H1 (cell line): ENCODE results near the gene DRAM1. TPM values are rescaled to one million over a fixed set of nuclear protein-coding genes. Genes with fewer than 3 reads are reported as not detected.
A peak's percentile ranks its signal among the peaks of the same experiment; 100 is the strongest.

Experiments
- CTCF ChIA-PET: fragments of 300-600 bp; sonication (Branson Sonifier 250); formaldehyde crosslinking; loops from one replicate; lab custom pipeline; 2021; ENCODE audit not compliant: partially characterized antibody; lab: Charles Lee
- POLR2A ChIA-PET: fragments of 300-600 bp; sonication (Branson Sonifier 250); formaldehyde crosslinking; loops from one replicate; lab custom pipeline; 2021; ENCODE audit warnings: inconsistent platforms; ENCODE audit not compliant: partially characterized antibody; lab: Charles Lee
- DNase-seq, 2 experiments: peaks; one replicate each; pipeline versions ENCODE4 v3.0.0 to v3.0.0-alpha.2; 2010 to 2022; ENCODE audit warnings: low spot score in 2 of 2, low read depth in 1 of 2, mixed read lengths in 1 of 2
- FAIRE-seq: peaks from 2 replicates; lab custom pipeline; 2011; peaks lifted over from hg19 to GRCh38; lab: Jason Lieb, UNC
- H2AFZ ChIP-seq: 2 replicates; pipeline ENCODE4 v1.8.1; 2012; ENCODE audit warnings: low read length, inconsistent platforms
- H2AK5ac ChIP-seq: 2 replicates; pipeline ENCODE4 v1.6.1; 2013; ENCODE audit warnings: low read depth, low read length
- H2BK120ac ChIP-seq: replicated peaks from 2 replicates; pipeline ENCODE3; 2013; ENCODE audit warnings: low read depth, low read length, inconsistent platforms
- H2BK12ac ChIP-seq: 2 replicates; pipeline ENCODE4 v1.6.1; 2013; ENCODE audit warnings: low read depth, low read length
- H2BK15ac ChIP-seq: 2 replicates; pipeline ENCODE4 v1.6.1; 2013; ENCODE audit warnings: low read length
- H2BK20ac ChIP-seq: 2 replicates; pipeline ENCODE4 v1.6.1; 2013; ENCODE audit warnings: low read length
- H2BK5ac ChIP-seq: 2 replicates; pipeline ENCODE4 v1.6.1; 2013; ENCODE audit warnings: low read depth, low read length
- H3K14ac ChIP-seq: 2 replicates; pipeline ENCODE4 v1.6.1; 2013; ENCODE audit warnings: inconsistent platforms; ENCODE audit not compliant: insufficient read length
- H3K18ac ChIP-seq: 2 replicates; pipeline ENCODE4 v1.6.1; 2013; ENCODE audit warnings: low read length; ENCODE audit errors: extremely low read depth
- H3K23ac ChIP-seq: 2 replicates; pipeline ENCODE4 v1.6.1; 2013; ENCODE audit warnings: inconsistent platforms; ENCODE audit not compliant: insufficient read length
- H3K23me2 ChIP-seq: 2 replicates; pipeline ENCODE4 v1.6.1; 2013; ENCODE audit warnings: low read depth, low read length
- H3K27ac ChIP-seq: 2 replicates; pipeline ENCODE4 v1.6.1; 2011; ENCODE audit warnings: low read depth, low read length, inconsistent platforms
- H3K27me3 ChIP-seq, 4 experiments: replicated peaks in 1 of 4; 1 replicate in 1 of 4; 2 replicates in 3 of 4; pipeline versions ENCODE4 v1.6.1 to v1.8.1; 2011 to 2013; ENCODE audit warnings: low read length in 3 of 4, mild to moderate bottlenecking in 3 of 4, inconsistent platforms in 2 of 4, mixed read lengths in 2 of 4, moderate library complexity in 1 of 4; ENCODE audit not compliant: control insufficient read depth in 3 of 4, insufficient read depth in 3 of 4; ENCODE audit errors: extremely low read depth in 1 of 4
- H3K36me3 ChIP-seq, 4 experiments: 2 replicates each; pipeline versions ENCODE4 v1.6.1 to v1.8.1; 2011 to 2013; ENCODE audit warnings: mild to moderate bottlenecking in 4 of 4, low read length in 3 of 4, moderate library complexity in 2 of 4, control low read depth in 1 of 4, inconsistent platforms in 1 of 4; ENCODE audit not compliant: insufficient read depth in 4 of 4, control insufficient read depth in 2 of 4
- H3K4ac ChIP-seq: replicated peaks from 2 replicates; pipeline ENCODE3; 2013; ENCODE audit warnings: low read length, low read depth, mixed read lengths, inconsistent platforms; ENCODE audit not compliant: insufficient read length
- H3K4me1 ChIP-seq, 4 experiments: replicated peaks in 1 of 4; 1 replicate in 1 of 4; 2 replicates in 3 of 4; pipeline versions ENCODE4 v1.6.1 to v1.8.1; 2011 to 2013; ENCODE audit warnings: low read length in 3 of 4, inconsistent platforms in 2 of 4, mixed read lengths in 1 of 4; ENCODE audit not compliant: insufficient read depth in 4 of 4, control insufficient read depth in 3 of 4
- H3K4me2 ChIP-seq, 2 experiments: 2 replicates each; pipeline versions ENCODE4 v1.6.1 to v1.8.1; 2011 to 2013; ENCODE audit warnings: low read depth in 2 of 2, low read length in 2 of 2, control low read depth in 1 of 2, inconsistent platforms in 1 of 2, mild to moderate bottlenecking in 1 of 2; ENCODE audit not compliant: insufficient read depth in 1 of 2
- H3K4me3 ChIP-seq, 4 experiments: fragments of 200-600, 300-600 bp in 1 of 4; sonication (generic), shearing (Covaris generic), sonication (Bioruptor Twin) in 1 of 4; 2 replicates each; pipeline versions ENCODE4 v1.5.1 to v1.8.1; 2011 to 2016; ENCODE audit warnings: low read length in 4 of 4, low read depth in 3 of 4, control low read depth in 2 of 4, inconsistent platforms in 2 of 4, mild to moderate bottlenecking in 2 of 4, mixed read lengths in 1 of 4, moderate library complexity in 1 of 4; ENCODE audit not compliant: insufficient read depth in 2 of 4; ENCODE audit errors: extremely low read depth in 1 of 4
- H3K56ac ChIP-seq: replicated peaks from 2 replicates; pipeline ENCODE3; 2013; ENCODE audit warnings: low read depth, mild to moderate bottlenecking, mixed read lengths, low read length, inconsistent platforms; ENCODE audit not compliant: insufficient read length
- H3K79me1 ChIP-seq: 2 replicates; pipeline ENCODE4 v1.6.1; 2013; ENCODE audit warnings: low read depth, low read length, control low read depth
- H3K79me2 ChIP-seq, 2 experiments: 2 replicates each; pipeline versions ENCODE4 v1.6.1 to v1.8.1; 2012 to 2013; ENCODE audit warnings: low read length in 2 of 2, mild to moderate bottlenecking in 2 of 2, inconsistent platforms in 1 of 2; ENCODE audit not compliant: insufficient read depth in 2 of 2, control insufficient read depth in 1 of 2
- H3K9ac ChIP-seq, 4 experiments: replicated peaks in 1 of 4; 1 replicate in 1 of 4; 2 replicates in 3 of 4; pipeline versions ENCODE4 v1.6.1 to v1.8.1; 2011 to 2013; ENCODE audit warnings: low read depth in 3 of 4, low read length in 3 of 4, control low read depth in 2 of 4, mild to moderate bottlenecking in 2 of 4, moderate library complexity in 2 of 4, inconsistent platforms in 1 of 4; ENCODE audit errors: extremely low read depth in 1 of 4
- H3K9me3 ChIP-seq, 2 experiments: 2 replicates each; pipeline versions ENCODE4 v1.6.1 to v1.8.1; 2012 to 2013; ENCODE audit warnings: mild to moderate bottlenecking in 2 of 2, moderate library complexity in 2 of 2, control low read depth in 1 of 2, inconsistent platforms in 1 of 2, low read depth in 1 of 2, low read length in 1 of 2, mixed read lengths in 1 of 2; ENCODE audit not compliant: insufficient read depth in 2 of 2
- H4K20me1 ChIP-seq, 2 experiments: replicated peaks in 1 of 2; 2 replicates each; pipeline versions ENCODE3 to v1.8.1; 2011 to 2013; ENCODE audit warnings: inconsistent platforms in 2 of 2, low read length in 2 of 2, mild to moderate bottlenecking in 1 of 2; ENCODE audit not compliant: insufficient read depth in 2 of 2, control insufficient read depth in 1 of 2
- H4K5ac ChIP-seq: 2 replicates; pipeline ENCODE4 v1.6.1; 2013; ENCODE audit warnings: low read length, low read depth, mixed read lengths, inconsistent platforms; ENCODE audit not compliant: insufficient read length
- H4K8ac ChIP-seq: 2 replicates; pipeline ENCODE4 v1.8.0; 2013; ENCODE audit warnings: mild to moderate bottlenecking, moderate library complexity, low read length, inconsistent platforms; ENCODE audit not compliant: insufficient read depth; ENCODE audit errors: extremely low read depth
- H4K91ac ChIP-seq: replicated peaks from 2 replicates; pipeline ENCODE3; 2013; ENCODE audit warnings: low read length, mixed read lengths, inconsistent platforms; ENCODE audit not compliant: insufficient read length
- CTCF ChIP-seq, 3 experiments: IDR thresholded peaks; 1 replicate in 2 of 3; 2 replicates in 1 of 3; pipeline versions ENCODE4 v1.5.1 to v1.6.1; 2011; ENCODE audit warnings: low read length in 3 of 3, mild to moderate bottlenecking in 3 of 3, inconsistent platforms in 2 of 3, low read depth in 1 of 3, moderate library complexity in 1 of 3; ENCODE audit not compliant: insufficient read depth in 1 of 3; ENCODE audit errors: control extremely low read depth in 1 of 3
- EZH2 ChIP-seq: fragments of 200-600 bp; sonication (generic); IDR thresholded peaks from 2 replicates; pipeline ENCODE4 v1.7.1; 2012; ENCODE audit warnings: low read depth, mild to moderate bottlenecking, moderate library complexity, low read length, inconsistent platforms; ENCODE audit not compliant: severe bottlenecking
- JUND ChIP-seq: IDR thresholded peaks from 2 replicates; pipeline ENCODE4 v1.6.1; 2011; ENCODE audit warnings: mild to moderate bottlenecking, improper control_type of control experiment, low read length
- PHF8 ChIP-seq: fragments of 200-600 bp; sonication (generic); conservative IDR thresholded peaks from 2 replicates; pipeline ENCODE4 v1.7.1; 2012; ENCODE audit warnings: low read depth, mild to moderate bottlenecking, inconsistent platforms, low read length, moderate library complexity
- RAD21 ChIP-seq, 2 experiments: IDR thresholded peaks in 1 of 2; conservative IDR thresholded peaks in 1 of 2; 2 replicates each; pipeline ENCODE4 v1.6.1; 2011; ENCODE audit warnings: low read depth in 2 of 2, low read length in 2 of 2, improper control_type of control experiment in 1 of 2, inconsistent platforms in 1 of 2, mild to moderate bottlenecking in 1 of 2, moderate library complexity in 1 of 2
- SAP30 ChIP-seq: fragments of 300-600 bp; sonication (generic); IDR thresholded peaks from 2 replicates; pipeline ENCODE4 v1.7.1; 2012; ENCODE audit warnings: low read length, moderate library complexity, mild to moderate bottlenecking, inconsistent platforms; ENCODE audit not compliant: insufficient read depth, insufficient replicate concordance
- SIRT6 ChIP-seq: IDR thresholded peaks from one replicate; pipeline ENCODE4 v1.7.1; 2012; ENCODE audit warnings: low read length, inconsistent platforms
- SP2 ChIP-seq: IDR thresholded peaks from 2 replicates; pipeline ENCODE4 v1.6.1; 2012; ENCODE audit warnings: mild to moderate bottlenecking, low read length, inconsistent platforms
- TEAD4 ChIP-seq: IDR thresholded peaks from 2 replicates; pipeline ENCODE4 v1.6.1; 2012; ENCODE audit warnings: low read depth, low read length, inconsistent platforms, mixed read lengths
- WGBS, 2 experiments: shearing (Covaris generic) in 1 of 2; methylation state at CpG; one replicate each; pipeline versions ENCODE4 v1.1.6 to v1.1.7; 2013 to 2015; ENCODE audit warnings: low lambda C conversion rate in 2 of 2, mixed read lengths in 2 of 2, inconsistent platforms in 1 of 2, low coverage in 1 of 2, missing lambda C conversion rate in 1 of 2; ENCODE audit not compliant: insufficient replicate concordance in 2 of 2, insufficient coverage in 1 of 2, insufficient read length in 1 of 2; ENCODE audit errors: extremely low coverage in 1 of 2, missing lambda C conversion rate in 1 of 2; 5-methylcytosine and 5-hydroxymethylcytosine counted together
- polyA plus RNA-seq, 7 experiments: library from polyadenylated mRNA; depleted of rRNA in 3 of 7; stranded (reverse) in 5 of 7; unstranded in 2 of 7; fragments of >200 nt in 5 of 7; fragments of 200-250 nt in 2 of 7; gene quantifications; 1 replicate in 5 of 7; 2 replicates in 1 of 7; 4 replicates in 1 of 7; pipeline versions ENCODE4 v1.2.1 to v1.2.3, GENCODE V29; 2011 to 2013; ENCODE audit warnings: missing spikeins in 2 of 7, mixed read lengths in 2 of 7
- total RNA-seq: library from RNA; stranded (reverse); fragmentation: NEBNext Ultra II Directional; extraction: Animal tissue kit (Norgen Biotek cat#: 25700); gene quantifications from 2 replicates; pipeline ENCODE4 v1.2.1, GENCODE V29; 2021

DRAM1 gene
- total and polyA plus RNA-seq, 2 of the 8 experiments (the other 6 are each of a cell fraction or from before 2014, with no cell fraction given): 4.6 to 6.2 TPM

- H3K23ac ChIP-seq: no peak overlapping the region
- no peak overlapping the region for H3K56ac ChIP-seq
- no peaks in the 10 kb centered on the region for H3K23me2 ChIP-seq
- H3K27ac ChIP-seq: no peak overlapping the region
- H3K9me3 ChIP-seq: no peaks in the 10 kb centered on the region
- no peak overlapping the region for H4K5ac ChIP-seq
- no peaks in the 10 kb centered on the region for H3K79me1 ChIP-seq
- peak; percentile 94 to 95 for TF ChIP-seq RAD21 (IDR thresholded peaks at IDR 0.05 in 1 of 2, conservative IDR thresholded peaks at IDR 0.05 in 1 of 2; ENCODE audit: low read depth in 2 of 2, low read length in 2 of 2)
- peak; percentile 53; the same call in 1 of the 2 replicates for TF ChIP-seq JUND
- TF ChIP-seq CTCF (IDR thresholded peaks at IDR 0.05; ENCODE audit: control extremely low read depth in 1 of 3, insufficient read depth in 1 of 3, low read depth in 1 of 3, low read length in 3 of 3): peak; percentile 36 to 79 (median 79)
- TF ChIP-seq PHF8: no peak
- TF ChIP-seq SP2: no peak
- no peak for TF ChIP-seq EZH2
- TF ChIP-seq TEAD4: no peak
- TF ChIP-seq SIRT6: no peak
- no peak for TF ChIP-seq SAP30
- no peaks in the 10 kb centered on the region for H3K36me3 ChIP-seq
- peak; percentile 41 to 55 for DNase-seq
- H3K79me2 ChIP-seq: no peaks in the 10 kb centered on the region
- peak overlapping the region; percentile 86; the same call in 1 of the 2 replicates for H2AFZ ChIP-seq
- H3K4ac ChIP-seq: no peak overlapping the region
- H2BK5ac ChIP-seq: no peak overlapping the region
- no peak overlapping the region for H3K14ac ChIP-seq
- ChIA-PET CTCF (interaction anchor here (0.6 to 4.7 kb wide), 21 partner anchors 8 to 882 kb away, joined by 3 to 24 read pairs (median 4); no protein-coding TSS in a partner anchor), POLR2A (no interaction called here)
- H2AK5ac ChIP-seq: no peak overlapping the region
- FAIRE-seq: peak; percentile 55
- H3K9ac ChIP-seq: no peak overlapping the region
- H4K8ac ChIP-seq: no peak overlapping the region
- H2BK120ac ChIP-seq: no peak overlapping the region
- H4K91ac ChIP-seq: no peak overlapping the region
- no peak overlapping the region for H3K18ac ChIP-seq
- H2BK12ac ChIP-seq: no peak overlapping the region
- 10% methylated on average over 3 of the region's 3 CpGs; no CpG with 5 or more reads in 1 of the 2 experiments for WGBS, 2 experiments
- no peaks in the 10 kb centered on the region for H3K4me1 ChIP-seq
- no peak overlapping the region for H3K4me3 ChIP-seq
- H3K4me2 ChIP-seq: no peak overlapping the region
- H3K27me3 ChIP-seq: no peaks in the 10 kb centered on the region; a peak in 1 of 7 replicates
- H2BK15ac ChIP-seq: no peak overlapping the region
- H2BK20ac ChIP-seq: no peak overlapping the region
- no peaks in the 10 kb centered on the region for H4K20me1 ChIP-seq
Observed at GRCh38 chr12:101939856-101940265, 62.5 kb downstream of the DRAM1 start.
